HG03378 (cell line): Measurements from ENCODE around the gene MTR.

Experiments used
- ATAC-seq: cut with Tn5 transposase; IDR thresholded peaks from one replicate; pipeline ENCODE4 v1.9.1; 2021; ENCODE audit warnings: mild to moderate bottlenecking, moderate library complexity; ENCODE audit not compliant: unreplicated experiment

Gene MTR

GRCh38 chr1:236773919-236774318, 21.2 kb upstream of the MTR start:
- ATAC-seq = no peak

- no peak for ATAC-seq
Observed at GRCh38 chr1:236774926-236775325, 20.2 kb upstream of the MTR start.

- ATAC-seq = no peak
Observed at GRCh38 chr1:236779312-236779711, 15.8 kb upstream of the MTR start.

- ATAC-seq = no peak
Observed at GRCh38 chr1:236785477-236785876, 9.6 kb upstream of the MTR start.

GRCh38 chr1:236786453-236786852, 8.6 kb upstream of the MTR start:
- no peak for ATAC-seq

- no peak for ATAC-seq
Observed at GRCh38 chr1:236794585-236795034, 482 bp upstream of the MTR start.

- peak; percentile 28 for ATAC-seq
Observed at GRCh38 chr1:236795757-236796667, 920 bp downstream of the MTR start.

GRCh38 chr1:236799001-236799400, 3.9 kb downstream of the MTR start:
- no peak for ATAC-seq

- no peak for ATAC-seq
Observed at GRCh38 chr1:236800002-236800620, 5.0 kb downstream of the MTR start.

- no peak for ATAC-seq
Observed at GRCh38 chr1:236800623-236801022, 5.5 kb downstream of the MTR start.

- no peak for ATAC-seq
Observed at GRCh38 chr1:236802264-236802663, 7.2 kb downstream of the MTR start.

- ATAC-seq = no peak
Observed at GRCh38 chr1:236806634-236807033, 11.5 kb downstream of the MTR start.

- no peak for ATAC-seq
Observed at GRCh38 chr1:236808005-236808404, 12.9 kb downstream of the MTR start.

GRCh38 chr1:236808564-236809130, 13.6 kb downstream of the MTR start:
- no peak for ATAC-seq

GRCh38 chr1:236809148-236809547, 14.1 kb downstream of the MTR start:
- no peak for ATAC-seq

- no peak for ATAC-seq
Observed at GRCh38 chr1:236810018-236810417, 14.9 kb downstream of the MTR start.

- ATAC-seq = no peak
Observed at GRCh38 chr1:236812334-236813030, 17.4 kb downstream of the MTR start.

GRCh38 chr1:236815941-236816340, 20.8 kb downstream of the MTR start:
- ATAC-seq = no peak

GRCh38 chr1:236819856-236820255, 24.8 kb downstream of the MTR start:
- no peak for ATAC-seq

- no peak for ATAC-seq
Observed at GRCh38 chr1:236821091-236821627, 26.1 kb downstream of the MTR start.

GRCh38 chr1:236823559-236823958, 28.5 kb downstream of the MTR start:
- no peak for ATAC-seq
